Nephron (organoid): ENCODE measurements around the gene HPGD.

Experiments
- H3K27ac Mint-ChIP-seq, 3 experiments: 2 replicates each; pipeline ENCODE4 v1.8.0; 2020; ENCODE audit warnings: mixed read lengths in 3 of 3, mild to moderate bottlenecking in 2 of 3, moderate library complexity in 1 of 3
- H3K27me3 Mint-ChIP-seq: 2 replicates; pipeline ENCODE4 v1.8.0; 2021; ENCODE audit warnings: low read depth, mild to moderate bottlenecking, moderate library complexity, mixed read lengths
- H3K36me3 Mint-ChIP-seq: 2 replicates; pipeline ENCODE4 v1.8.0; 2020; ENCODE audit warnings: low read depth, mixed read lengths
- H3K4me1 Mint-ChIP-seq: 2 replicates; pipeline ENCODE4 v1.8.0; 2020; ENCODE audit warnings: mixed read lengths
- H3K4me3 Mint-ChIP-seq, 3 experiments: 2 replicates each; pipeline ENCODE4 v1.8.0; 2020; ENCODE audit warnings: mild to moderate bottlenecking in 3 of 3, mixed read lengths in 3 of 3, moderate library complexity in 2 of 3
- H3K9me3 Mint-ChIP-seq: 2 replicates; pipeline ENCODE4 v1.8.0; 2020; ENCODE audit warnings: mixed read lengths
- TF ChIP-seq, protein P1 (sequence below), 3 experiments: fragments of 200-600 bp; sonication (generic); IDR thresholded peaks; one replicate each; pipeline ENCODE4 v1.5.0; 2021; ENCODE audit warnings: antibody characterized with exemption in 3 of 3; ENCODE audit not compliant: unreplicated experiment in 3 of 3

HPGD gene

DNA sequence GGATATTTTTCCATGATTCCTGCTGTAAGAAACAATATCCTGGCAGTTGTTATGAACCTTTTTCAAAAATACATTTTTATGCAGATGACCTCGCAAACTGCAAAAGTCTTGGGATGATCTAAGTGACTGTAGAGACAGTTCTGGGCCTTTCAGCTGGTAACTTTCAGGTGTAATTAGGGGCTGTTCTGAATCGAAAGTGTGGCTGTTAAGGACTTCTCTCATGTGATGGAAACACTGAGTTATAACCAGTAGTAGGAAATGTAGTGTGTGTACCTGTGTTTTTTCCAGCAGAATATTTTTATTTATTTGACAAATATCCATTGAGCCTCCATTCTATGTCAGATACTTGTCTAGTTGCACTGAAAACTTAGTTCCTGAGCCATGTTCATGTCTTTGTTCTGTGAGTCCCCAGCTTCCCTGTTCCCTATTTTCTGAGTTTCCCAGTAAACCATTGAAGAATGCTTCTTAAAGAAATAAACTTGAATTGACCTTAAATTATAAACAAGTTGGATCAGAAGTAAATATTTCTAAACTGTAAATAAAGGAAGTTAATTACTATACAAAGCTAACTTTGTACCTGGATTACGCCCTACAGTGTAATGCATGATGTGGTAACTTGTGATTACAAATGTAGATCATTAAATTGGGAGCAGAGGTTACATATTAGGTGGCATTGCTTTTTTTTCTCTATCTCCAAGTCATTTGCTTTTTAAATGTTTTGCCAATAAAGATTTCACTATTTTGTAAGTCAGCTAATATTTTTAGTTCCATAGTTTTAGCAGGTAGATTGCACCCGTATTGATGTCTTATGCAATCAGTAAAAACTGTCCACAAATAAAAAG, 33.7 kb upstream of the HPGD start:
- Mint-ChIP-seq H3K27me3 (no peaks in the 10 kb centered on the region), H3K4me1 (peaks cover 5% of the 10 kb centered on the region), H3K27ac (no peak overlapping the region), H3K36me3 (no peaks in the 10 kb centered on the region), H3K4me3 (no peak overlapping the region), H3K9me3 (no peaks in the 10 kb centered on the region)
- TF ChIP-seq, protein P1, sequence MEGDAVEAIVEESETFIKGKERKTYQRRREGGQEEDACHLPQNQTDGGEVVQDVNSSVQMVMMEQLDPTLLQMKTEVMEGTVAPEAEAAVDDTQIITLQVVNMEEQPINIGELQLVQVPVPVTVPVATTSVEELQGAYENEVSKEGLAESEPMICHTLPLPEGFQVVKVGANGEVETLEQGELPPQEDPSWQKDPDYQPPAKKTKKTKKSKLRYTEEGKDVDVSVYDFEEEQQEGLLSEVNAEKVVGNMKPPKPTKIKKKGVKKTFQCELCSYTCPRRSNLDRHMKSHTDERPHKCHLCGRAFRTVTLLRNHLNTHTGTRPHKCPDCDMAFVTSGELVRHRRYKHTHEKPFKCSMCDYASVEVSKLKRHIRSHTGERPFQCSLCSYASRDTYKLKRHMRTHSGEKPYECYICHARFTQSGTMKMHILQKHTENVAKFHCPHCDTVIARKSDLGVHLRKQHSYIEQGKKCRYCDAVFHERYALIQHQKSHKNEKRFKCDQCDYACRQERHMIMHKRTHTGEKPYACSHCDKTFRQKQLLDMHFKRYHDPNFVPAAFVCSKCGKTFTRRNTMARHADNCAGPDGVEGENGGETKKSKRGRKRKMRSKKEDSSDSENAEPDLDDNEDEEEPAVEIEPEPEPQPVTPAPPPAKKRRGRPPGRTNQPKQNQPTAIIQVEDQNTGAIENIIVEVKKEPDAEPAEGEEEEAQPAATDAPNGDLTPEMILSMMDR (IDR thresholded peaks at IDR 0.05; ENCODE audit: unreplicated experiment in 3 of 3) = no peak

DNA sequence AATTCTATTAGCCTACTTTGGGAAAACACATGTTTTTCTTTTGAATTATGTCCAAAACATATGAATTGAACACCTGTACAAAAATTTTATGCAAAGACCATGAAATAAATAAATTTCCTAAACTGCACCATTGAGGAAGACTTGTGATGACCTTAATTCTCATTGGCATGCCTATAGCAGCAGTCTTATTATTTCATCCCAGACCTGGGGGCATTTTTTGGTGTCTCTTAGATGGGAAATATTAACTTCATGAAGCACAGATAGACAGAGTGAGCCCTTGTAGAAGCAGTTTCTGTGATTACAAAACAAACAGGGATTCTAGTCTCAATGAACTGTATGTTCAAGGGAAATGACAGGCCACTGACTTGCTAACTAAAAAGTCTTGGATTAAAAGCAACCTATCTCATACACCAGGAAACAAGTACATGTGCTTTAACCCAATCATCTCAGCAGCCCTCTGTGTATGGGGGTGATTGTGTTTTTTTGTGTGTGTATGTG, 32.0 kb upstream of the HPGD start:
- H3K4me1 Mint-ChIP-seq = peaks cover 5% of the 10 kb centered on the region
- TF ChIP-seq, protein P1 (IDR thresholded peaks at IDR 0.05; ENCODE audit: unreplicated experiment in 3 of 3) = no peak
- no peak overlapping the region for H3K4me3 Mint-ChIP-seq
- H3K27ac Mint-ChIP-seq = peak overlapping the region in 1 of 3 experiments; percentile 42
- H3K36me3 Mint-ChIP-seq = no peaks in the 10 kb centered on the region
- H3K9me3 Mint-ChIP-seq = no peaks in the 10 kb centered on the region
- H3K27me3 Mint-ChIP-seq = no peaks in the 10 kb centered on the region

DNA sequence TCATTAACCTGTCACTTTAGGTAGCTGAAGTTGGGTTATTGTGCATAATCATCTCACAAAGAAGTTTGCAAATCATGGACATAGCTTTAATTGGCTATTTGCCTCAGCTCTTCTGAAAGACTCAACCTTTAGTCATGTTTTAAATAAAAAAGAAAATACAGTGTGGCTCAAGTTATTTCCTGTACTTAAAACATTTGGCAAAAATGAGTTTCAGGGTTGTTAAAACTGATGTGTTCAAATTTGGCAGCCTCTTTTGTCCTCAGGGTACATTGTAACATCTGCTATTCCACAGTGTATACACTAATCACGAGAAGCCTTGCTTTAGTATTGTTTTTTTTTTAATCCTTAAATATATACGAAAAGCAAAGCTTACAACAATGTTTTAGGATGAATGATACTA, 31.5 kb upstream of the HPGD start:
- Mint-ChIP-seq H3K4me1 (peaks cover 5% of the 10 kb centered on the region), H3K27me3 (no peaks in the 10 kb centered on the region), H3K4me3 (no peak overlapping the region), H3K27ac (peak overlapping the region in 1 of 3 experiments; percentile 42), H3K36me3 (no peaks in the 10 kb centered on the region), H3K9me3 (peaks cover 4% of the 10 kb centered on the region)
- TF ChIP-seq, protein P1 (IDR thresholded peaks at IDR 0.05; ENCODE audit: unreplicated experiment in 3 of 3) = no peak

DNA sequence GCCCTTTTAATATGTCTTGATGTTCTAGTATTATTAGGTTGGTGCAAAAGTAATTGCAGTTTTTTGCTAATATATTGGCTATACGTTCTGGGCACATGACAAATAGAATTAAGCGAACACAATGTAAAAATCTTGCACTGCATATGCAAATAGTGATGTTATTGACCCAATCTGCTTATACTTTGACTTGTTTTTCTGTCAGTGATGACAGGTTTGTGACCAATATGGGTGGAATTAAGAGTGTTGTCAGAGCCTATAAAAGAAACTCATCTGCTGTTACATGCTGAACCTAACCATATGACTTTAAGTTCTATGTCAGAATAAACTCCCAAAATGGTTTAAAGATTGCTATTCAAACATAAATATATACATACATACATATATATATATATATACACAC, 30.7 kb upstream of the HPGD start:
- no peak overlapping the region for H3K27ac Mint-ChIP-seq
- no peaks in the 10 kb centered on the region for H3K36me3 Mint-ChIP-seq
- H3K27me3 Mint-ChIP-seq = peaks cover 3% of the 10 kb centered on the region
- H3K9me3 Mint-ChIP-seq = peaks cover 10% of the 10 kb centered on the region
- TF ChIP-seq, protein P1 (IDR thresholded peaks at IDR 0.05; ENCODE audit: unreplicated experiment in 3 of 3) = no peak
- H3K4me3 Mint-ChIP-seq = no peak overlapping the region
- H3K4me1 Mint-ChIP-seq = peaks cover 5% of the 10 kb centered on the region

DNA sequence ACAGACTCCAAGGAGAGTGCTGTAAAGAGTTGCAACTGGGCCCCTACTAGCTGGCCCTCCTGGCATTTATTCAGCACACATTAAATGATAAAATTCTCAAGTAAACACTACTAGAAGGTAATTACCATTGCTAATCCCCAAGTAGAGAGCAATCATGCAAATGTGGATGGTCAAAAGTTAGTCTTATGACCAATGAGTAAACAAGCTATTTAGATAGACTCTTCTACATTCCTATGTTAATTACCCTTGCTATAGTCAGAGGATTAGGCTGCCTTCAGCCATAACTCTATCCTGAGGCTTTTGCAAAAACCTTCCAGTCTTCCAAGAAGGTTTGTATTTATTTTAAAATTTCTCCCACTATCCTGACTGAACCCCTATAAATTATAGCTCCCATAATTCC, 28.3 kb upstream of the HPGD start:
- peak overlapping the region in 1 of 3 experiments; percentile 44 for H3K27ac Mint-ChIP-seq
- H3K4me3 Mint-ChIP-seq = no peak overlapping the region
- H3K27me3 Mint-ChIP-seq = peaks cover 3% of the 10 kb centered on the region
- peaks cover 10% of the 10 kb centered on the region for H3K9me3 Mint-ChIP-seq
- no peaks in the 10 kb centered on the region for H3K36me3 Mint-ChIP-seq
- TF ChIP-seq, protein P1 (IDR thresholded peaks at IDR 0.05; ENCODE audit: unreplicated experiment in 3 of 3) = no peak
- peaks cover 5% of the 10 kb centered on the region for H3K4me1 Mint-ChIP-seq

DNA sequence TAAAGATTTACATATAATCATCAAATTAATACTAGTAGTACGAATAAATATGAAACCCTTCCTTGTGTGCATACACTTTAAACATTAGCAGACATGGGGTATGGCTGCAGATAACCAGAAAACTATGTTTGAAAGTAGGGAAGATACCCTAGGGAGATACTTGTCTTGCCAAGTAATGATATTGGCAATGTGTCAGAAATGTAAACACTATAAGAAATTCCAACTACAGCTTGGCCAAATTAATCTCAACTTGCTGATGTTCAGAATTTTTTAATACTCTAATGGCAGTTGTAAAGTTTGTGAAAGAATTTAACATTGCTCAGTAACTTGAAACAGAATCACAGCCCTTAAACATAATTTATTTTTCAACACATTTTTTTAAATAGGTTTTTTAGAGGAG, 27.4 kb upstream of the HPGD start:
- Mint-ChIP-seq H3K9me3 (peaks cover 10% of the 10 kb centered on the region), H3K36me3 (no peaks in the 10 kb centered on the region)
- TF ChIP-seq, protein P1 (IDR thresholded peaks at IDR 0.05; ENCODE audit: unreplicated experiment in 3 of 3) = no peak

More for the DNA sequence above, 27.4 kb upstream of the HPGD start:
- Mint-ChIP-seq H3K4me1 (peaks cover 5% of the 10 kb centered on the region), H3K27ac (peak overlapping the region in 1 of 3 experiments; percentile 44), H3K4me3 (no peak overlapping the region), H3K27me3 (peaks cover 3% of the 10 kb centered on the region)
